Measurements from ENCODE around the gene COL1A1. TPM values are rescaled to one million over a fixed set of nuclear protein-coding genes. Genes with fewer than 3 reads are reported as not detected.

Gene COL1A1
- total RNA-seq, 1 donor from 2014 or later: 13.9 TPM

DNA sequence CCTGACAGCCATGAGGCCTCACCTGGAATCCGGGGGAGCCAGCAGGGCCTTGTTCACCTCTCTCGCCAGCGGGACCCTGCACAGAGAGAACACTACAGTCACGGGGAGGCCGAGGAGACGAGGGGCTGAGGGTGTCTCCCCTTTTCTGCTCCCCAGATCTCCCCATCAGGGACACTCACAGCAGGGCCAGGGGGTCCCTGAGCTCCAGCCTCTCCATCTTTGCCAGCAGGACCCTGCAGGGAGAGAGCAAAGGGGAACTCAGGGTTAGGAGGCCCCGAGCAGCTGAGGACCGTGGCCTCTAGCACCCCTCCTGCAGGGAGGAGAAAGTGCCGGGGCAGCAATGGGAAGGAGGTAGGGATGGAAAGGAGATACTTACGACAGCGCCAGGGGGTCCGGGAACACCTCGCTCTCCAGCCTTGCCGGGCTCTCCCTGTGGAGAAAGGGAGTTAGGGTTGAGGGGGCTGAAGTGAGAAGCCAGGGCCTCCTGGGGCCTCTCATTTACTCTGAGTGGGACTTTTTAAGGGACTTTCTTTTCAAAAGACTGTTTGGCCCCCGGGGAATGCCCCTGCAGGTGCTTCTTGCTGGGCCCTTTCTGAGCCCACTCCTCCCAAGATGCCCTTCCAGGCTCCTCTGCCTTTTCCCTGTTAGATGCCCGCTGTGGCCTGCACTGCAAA is 8.7 kb downstream of the COL1A1 start:
- DNase-seq (ENCODE audit: low spot score): no peak
- Mint-ChIP-seq H3K27ac (no peak overlapping the region), H3K9me3 (no peaks in the 10 kb centered on the region), H3K4me3 (ENCODE audit: low read depth) (no peak overlapping the region), H3K4me1 (ENCODE audit: low read depth) (no peaks in the 10 kb centered on the region), H3K36me3 (ENCODE audit: low read depth) (no peaks in the 10 kb centered on the region), H3K27me3 (ENCODE audit: low read depth) (no peaks in the 10 kb centered on the region)
- intact Hi-C loops (cut with micrococcal nuclease): no loop called here

DNA sequence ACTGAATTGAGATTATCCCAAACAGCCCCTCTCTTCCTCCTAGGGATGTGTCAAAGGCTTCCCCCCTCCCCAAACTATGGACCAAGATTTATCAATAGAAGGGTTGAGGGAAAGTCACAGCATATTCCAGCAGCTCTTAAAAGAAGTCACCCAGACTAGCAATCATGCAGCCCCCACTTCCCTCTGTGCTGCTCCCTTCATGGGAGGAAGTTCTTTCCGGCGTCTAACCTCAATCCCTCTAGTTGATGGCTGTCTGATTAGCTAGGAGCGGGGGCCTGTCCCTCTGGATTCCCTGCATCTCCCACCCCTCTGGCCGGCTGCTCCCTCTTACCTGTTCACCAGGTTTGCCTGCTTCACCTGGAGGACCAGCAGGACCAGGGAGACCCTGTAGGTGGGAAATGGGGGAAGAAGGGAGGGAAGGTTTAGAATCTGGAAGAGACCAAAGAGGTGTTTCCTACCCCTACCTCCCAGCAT is 9.2 kb downstream of the COL1A1 start:
- Mint-ChIP-seq H3K27me3 (ENCODE audit: low read depth) (no peaks in the 10 kb centered on the region), H3K9me3 (no peaks in the 10 kb centered on the region), H3K4me1 (ENCODE audit: low read depth) (no peaks in the 10 kb centered on the region), H3K36me3 (ENCODE audit: low read depth) (no peaks in the 10 kb centered on the region), H3K27ac (no peak overlapping the region), H3K4me3 (ENCODE audit: low read depth) (no peak overlapping the region)
- intact Hi-C loops (cut with micrococcal nuclease): no loop called here
- no peak for DNase-seq (ENCODE audit: low spot score)

DNA sequence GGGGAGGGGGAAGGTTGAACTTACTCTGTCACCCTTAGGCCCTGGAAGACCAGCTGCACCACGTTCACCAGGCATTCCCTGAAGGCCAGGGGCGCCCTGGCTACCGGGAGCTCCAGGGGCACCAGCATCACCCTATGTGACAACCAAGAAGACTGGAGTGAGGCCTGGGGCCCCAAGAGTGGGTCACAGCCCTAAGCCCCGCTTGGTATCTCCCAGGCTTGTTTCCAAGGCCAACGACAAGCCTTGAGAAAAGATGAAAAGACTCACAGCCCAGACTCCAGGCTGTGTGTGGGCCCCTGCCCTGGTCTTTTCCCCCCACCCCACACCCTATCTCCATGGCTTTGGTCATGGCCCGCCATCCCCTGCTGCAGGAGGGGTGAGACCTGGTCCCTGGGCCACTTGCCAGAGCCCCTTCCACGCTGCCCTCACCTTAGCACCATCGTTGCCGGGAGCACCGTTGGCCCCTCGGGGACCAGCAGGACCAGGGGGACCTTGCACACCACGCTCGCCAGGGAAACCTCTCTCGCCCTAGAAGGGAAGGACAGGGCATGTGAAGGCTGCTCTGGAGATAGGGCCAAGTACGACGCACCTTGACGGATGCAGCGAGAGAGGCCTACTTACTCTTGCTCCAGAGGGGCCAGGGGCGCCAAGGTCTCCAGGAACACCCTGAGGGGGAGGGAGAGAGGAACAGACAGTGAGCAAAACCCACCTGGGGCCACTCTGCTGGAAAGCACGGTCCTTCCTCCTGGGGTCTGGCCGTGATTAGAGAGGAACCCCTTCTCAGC is 9.9 kb downstream of the COL1A1 start:
- Mint-ChIP-seq H3K4me1 (ENCODE audit: low read depth) (no peaks in the 10 kb centered on the region), H3K9me3 (no peaks in the 10 kb centered on the region), H3K27ac (no peak overlapping the region), H3K36me3 (ENCODE audit: low read depth) (no peaks in the 10 kb centered on the region), H3K4me3 (ENCODE audit: low read depth) (no peak overlapping the region), H3K27me3 (ENCODE audit: low read depth) (no peaks in the 10 kb centered on the region)
- no peak for DNase-seq (ENCODE audit: low spot score)
- intact Hi-C loops (cut with micrococcal nuclease): no loop called here

DNA sequence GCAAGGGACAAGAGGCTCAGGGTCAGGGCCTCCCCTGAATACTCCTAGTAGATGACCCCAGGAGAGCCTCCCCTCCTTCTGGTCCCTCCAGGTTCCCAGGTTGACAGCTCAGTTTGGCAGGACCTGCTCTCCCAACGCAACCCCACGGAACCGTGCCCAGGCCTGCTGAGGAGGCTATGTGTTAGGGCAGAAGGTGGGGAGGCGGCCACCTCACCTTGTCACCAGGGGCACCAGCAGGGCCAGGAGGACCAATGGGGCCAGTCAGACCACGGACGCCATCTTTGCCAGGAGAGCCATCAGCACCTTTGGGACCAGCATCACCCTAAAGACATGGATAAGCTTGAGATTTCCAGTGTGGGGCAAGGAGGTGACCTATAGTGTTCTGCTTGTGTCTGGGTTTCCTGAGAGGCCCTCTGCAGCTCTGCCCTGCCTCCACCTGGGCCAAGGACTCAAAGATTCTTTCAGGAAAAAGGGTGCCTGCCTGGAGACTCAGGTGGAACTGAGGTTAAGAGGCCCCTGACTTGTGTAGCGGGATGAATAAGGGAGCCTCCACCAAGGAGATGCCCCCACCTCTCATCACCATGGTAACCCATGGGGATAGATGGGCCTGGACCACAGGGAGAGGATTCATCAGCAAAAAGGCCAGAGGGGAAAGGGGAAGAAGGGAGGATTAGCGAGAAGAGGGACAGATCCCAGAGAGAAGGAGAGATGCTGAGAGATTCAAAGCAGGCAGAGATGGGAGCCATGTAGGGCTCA is 10.7 kb downstream of the COL1A1 start:
- Mint-ChIP-seq H3K36me3 (ENCODE audit: low read depth) (no peaks in the 10 kb centered on the region), H3K27me3 (ENCODE audit: low read depth) (no peaks in the 10 kb centered on the region), H3K27ac (no peak overlapping the region), H3K4me3 (ENCODE audit: low read depth) (no peak overlapping the region), H3K9me3 (no peaks in the 10 kb centered on the region), H3K4me1 (ENCODE audit: low read depth) (no peaks in the 10 kb centered on the region)
- intact Hi-C loops (cut with micrococcal nuclease): no loop called here
- no peak for DNase-seq (ENCODE audit: low spot score)

DNA sequence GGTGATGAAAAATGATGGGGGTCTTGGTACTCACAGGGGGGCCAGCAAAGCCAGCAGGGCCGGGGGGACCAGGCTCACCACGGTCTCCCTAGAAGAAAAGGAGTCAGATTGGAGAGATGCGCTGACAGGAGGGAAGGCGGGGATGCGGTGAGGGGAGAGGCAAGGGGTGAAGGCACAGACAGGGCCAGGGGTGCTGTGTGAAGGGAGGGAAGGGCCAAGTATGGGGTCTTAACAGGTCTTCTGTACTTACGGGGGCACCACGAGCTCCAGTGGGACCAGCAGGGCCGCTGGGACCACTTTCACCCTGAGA is 11.2 kb downstream of the COL1A1 start:
- no peaks in the 10 kb centered on the region for H3K36me3 Mint-ChIP-seq (ENCODE audit: low read depth)
- no peak overlapping the region for H3K4me3 Mint-ChIP-seq (ENCODE audit: low read depth)
- intact Hi-C loops (cut with micrococcal nuclease): no loop called here
- H3K27ac Mint-ChIP-seq: no peak overlapping the region
- DNase-seq (ENCODE audit: low spot score): no peak
- no peaks in the 10 kb centered on the region for H3K27me3 Mint-ChIP-seq (ENCODE audit: low read depth)
- H3K4me1 Mint-ChIP-seq (ENCODE audit: low read depth): no peaks in the 10 kb centered on the region
- no peaks in the 10 kb centered on the region for H3K9me3 Mint-ChIP-seq

DNA sequence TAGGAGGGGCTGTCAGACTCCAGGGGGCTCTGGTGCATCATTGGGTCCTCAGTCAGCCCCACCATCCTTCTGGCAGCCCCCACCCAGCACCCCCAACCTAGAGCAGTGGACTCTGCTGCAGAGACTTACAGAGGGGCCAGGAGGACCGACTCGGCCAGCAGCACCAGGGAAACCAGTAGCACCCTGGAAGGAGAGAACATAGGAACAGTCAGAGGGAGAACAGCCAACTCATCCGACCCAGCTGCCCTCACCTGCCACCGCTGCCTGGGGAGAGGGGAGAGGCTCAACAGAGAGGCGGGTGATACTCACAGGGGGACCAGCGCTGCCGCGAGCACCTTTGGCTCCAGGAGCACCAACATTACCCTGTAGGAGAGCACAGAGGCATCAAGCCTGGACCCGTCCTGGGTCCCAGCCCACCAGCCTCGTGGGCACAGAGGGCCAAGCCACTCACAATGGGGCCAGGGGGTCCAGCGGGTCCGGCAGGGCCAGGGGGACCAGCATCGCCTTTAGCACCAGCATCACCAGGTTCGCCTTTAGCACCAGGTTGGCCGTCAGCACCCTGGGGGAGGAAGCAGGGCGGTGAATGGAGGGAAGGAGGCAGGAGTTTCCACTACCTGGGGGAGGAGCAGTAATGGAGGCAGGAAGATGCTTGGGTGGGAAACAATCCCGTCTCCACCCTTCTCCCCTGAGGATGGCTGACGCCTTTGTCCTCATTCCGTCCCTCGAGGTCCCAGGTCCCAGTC is 11.7 kb downstream of the COL1A1 start:
- intact Hi-C loops (cut with micrococcal nuclease): no loop called here
- Mint-ChIP-seq H3K27ac (no peak overlapping the region), H3K4me3 (ENCODE audit: low read depth) (no peak overlapping the region), H3K9me3 (no peaks in the 10 kb centered on the region), H3K27me3 (ENCODE audit: low read depth) (no peaks in the 10 kb centered on the region), H3K4me1 (ENCODE audit: low read depth) (no peaks in the 10 kb centered on the region), H3K36me3 (ENCODE audit: low read depth) (no peaks in the 10 kb centered on the region)
- DNase-seq (ENCODE audit: low spot score): no peak

DNA sequence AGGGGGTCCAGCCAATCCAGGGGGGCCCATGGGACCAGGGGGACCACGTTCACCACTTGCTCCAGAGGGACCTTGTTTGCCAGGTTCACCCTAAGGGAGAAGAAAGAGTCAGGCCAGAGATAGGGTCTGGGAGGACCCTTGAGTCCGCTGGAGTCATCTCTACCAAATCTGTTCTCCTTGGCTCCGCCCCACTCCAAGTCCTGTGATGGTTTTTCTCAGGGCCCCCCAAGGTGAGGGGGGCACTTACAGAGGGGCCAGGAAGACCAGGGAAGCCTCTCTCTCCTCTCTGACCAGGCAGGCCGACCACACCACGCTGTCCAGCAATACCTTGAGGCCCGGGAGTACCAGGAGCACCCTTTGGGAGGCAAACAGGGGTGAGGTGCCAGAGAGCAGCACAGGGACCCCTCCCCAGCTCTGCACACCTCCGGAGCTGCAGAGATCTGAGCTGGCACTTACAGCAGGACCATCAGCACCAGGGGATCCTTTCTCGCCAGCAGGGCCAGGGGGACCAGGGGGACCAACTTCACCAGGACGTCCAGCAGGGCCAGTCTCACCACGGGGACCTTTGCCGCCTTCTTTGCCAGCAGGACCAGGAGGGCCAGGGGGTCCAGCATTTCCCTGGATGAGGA is 12.4 kb downstream of the COL1A1 start:
- intact Hi-C loops (cut with micrococcal nuclease): no loop called here
- no peak overlapping the region for H3K4me3 Mint-ChIP-seq (ENCODE audit: low read depth)
- no peaks in the 10 kb centered on the region for H3K9me3 Mint-ChIP-seq
- no peak overlapping the region for H3K27ac Mint-ChIP-seq
- H3K27me3 Mint-ChIP-seq (ENCODE audit: low read depth): no peaks in the 10 kb centered on the region
- no peaks in the 10 kb centered on the region for H3K36me3 Mint-ChIP-seq (ENCODE audit: low read depth)
- peaks cover 3% of the 10 kb centered on the region for H3K4me1 Mint-ChIP-seq (ENCODE audit: low read depth)
- no peak for DNase-seq (ENCODE audit: low spot score)

DNA sequence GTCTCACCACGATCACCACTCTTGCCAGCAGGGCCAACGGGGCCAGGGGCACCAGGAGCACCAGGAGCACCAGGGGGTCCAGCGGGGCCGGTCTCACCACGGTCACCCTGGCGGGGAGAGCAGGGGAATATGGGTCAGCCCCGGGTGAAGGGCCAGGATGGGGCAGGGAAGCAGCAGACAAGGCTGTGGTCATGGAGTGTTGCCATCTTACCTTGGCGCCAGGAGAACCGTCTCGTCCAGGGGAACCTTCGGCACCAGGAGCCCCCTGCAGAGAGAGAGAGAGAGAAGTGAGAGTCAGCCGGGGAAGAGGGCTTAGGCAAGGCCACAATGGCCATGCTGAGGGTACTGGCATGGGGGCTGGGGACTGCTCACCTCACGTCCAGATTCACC is 12.9 kb downstream of the COL1A1 start:
- no peak for DNase-seq (ENCODE audit: low spot score)
- intact Hi-C loops (cut with micrococcal nuclease): no loop called here
- H3K36me3 Mint-ChIP-seq (ENCODE audit: low read depth): no peaks in the 10 kb centered on the region
- H3K4me3 Mint-ChIP-seq (ENCODE audit: low read depth): no peak overlapping the region
- peaks cover 9% of the 10 kb centered on the region for H3K4me1 Mint-ChIP-seq (ENCODE audit: low read depth)
- H3K9me3 Mint-ChIP-seq: no peaks in the 10 kb centered on the region
- H3K27ac Mint-ChIP-seq: no peak overlapping the region
- H3K27me3 Mint-ChIP-seq (ENCODE audit: low read depth): no peaks in the 10 kb centered on the region

DNA sequence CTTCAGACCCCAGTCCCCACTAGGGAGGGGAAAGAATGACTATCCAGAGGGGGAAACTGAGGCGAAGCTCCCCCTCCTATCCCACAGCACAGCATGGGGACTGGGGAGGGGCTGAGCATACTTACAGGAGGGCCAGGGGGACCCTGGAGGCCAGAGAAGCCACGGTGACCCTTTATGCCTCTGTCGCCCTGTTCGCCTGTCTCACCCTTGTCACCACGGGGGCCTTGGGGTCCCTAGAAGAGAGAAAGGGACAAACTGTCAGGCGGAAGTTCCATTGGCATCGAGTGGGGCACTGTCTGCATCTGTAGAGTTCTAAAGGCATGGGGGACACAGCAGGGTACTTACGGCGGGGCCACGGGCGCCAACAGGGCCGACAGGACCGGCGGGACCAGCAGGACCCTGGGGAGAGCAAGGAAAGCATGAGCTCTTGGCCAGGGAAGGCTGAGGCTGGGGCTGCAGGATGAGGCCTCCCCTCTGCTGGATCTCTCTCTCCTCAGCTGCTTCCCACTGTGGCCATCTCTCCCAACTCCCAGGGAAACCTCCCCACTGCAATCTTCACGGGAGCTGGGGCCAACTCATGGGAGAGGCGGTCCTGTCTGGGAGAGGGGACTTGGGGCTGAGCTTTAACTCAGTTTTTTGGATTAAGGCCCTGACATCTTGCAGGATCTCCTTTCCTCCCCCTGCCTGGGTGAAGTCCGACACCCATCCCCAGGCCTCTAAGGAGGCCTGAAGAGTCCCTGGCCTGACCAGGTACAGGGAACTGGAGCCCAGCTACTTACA is 13.5 kb downstream of the COL1A1 start:
- Mint-ChIP-seq H3K36me3 (ENCODE audit: low read depth) (no peaks in the 10 kb centered on the region), H3K9me3 (no peaks in the 10 kb centered on the region), H3K4me1 (ENCODE audit: low read depth) (peaks cover 11% of the 10 kb centered on the region), H3K4me3 (ENCODE audit: low read depth) (no peak overlapping the region), H3K27me3 (ENCODE audit: low read depth) (no peaks in the 10 kb centered on the region), H3K27ac (no peak overlapping the region)
- intact Hi-C loops (cut with micrococcal nuclease): no loop called here
- DNase-seq (ENCODE audit: low spot score): no peak

DNA sequence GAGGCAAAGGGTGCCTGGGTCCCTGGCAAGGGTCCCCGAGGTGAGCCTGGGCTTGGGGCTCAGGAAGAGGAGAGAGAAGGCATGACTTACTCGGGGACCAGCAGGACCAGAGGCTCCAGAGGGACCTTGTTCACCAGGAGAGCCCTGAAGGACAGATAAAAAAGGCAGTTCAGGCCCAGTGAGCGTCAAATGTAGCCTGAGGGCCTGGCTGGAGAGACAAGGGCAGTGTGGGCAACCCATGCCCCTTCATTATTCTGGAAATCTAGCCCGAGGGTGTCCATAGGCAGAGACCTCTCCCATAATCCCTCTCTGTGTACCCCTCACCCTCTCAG is 14.1 kb downstream of the COL1A1 start:
- no peaks in the 10 kb centered on the region for H3K9me3 Mint-ChIP-seq
- no peak for DNase-seq (ENCODE audit: low spot score)
- H3K27ac Mint-ChIP-seq: no peak overlapping the region
- no peaks in the 10 kb centered on the region for H3K27me3 Mint-ChIP-seq (ENCODE audit: low read depth)
- no peak overlapping the region for H3K4me3 Mint-ChIP-seq (ENCODE audit: low read depth)
- H3K4me1 Mint-ChIP-seq (ENCODE audit: low read depth): peaks cover 13% of the 10 kb centered on the region
- H3K36me3 Mint-ChIP-seq (ENCODE audit: low read depth): no peaks in the 10 kb centered on the region
- intact Hi-C loops (cut with micrococcal nuclease): no loop called here

DNA sequence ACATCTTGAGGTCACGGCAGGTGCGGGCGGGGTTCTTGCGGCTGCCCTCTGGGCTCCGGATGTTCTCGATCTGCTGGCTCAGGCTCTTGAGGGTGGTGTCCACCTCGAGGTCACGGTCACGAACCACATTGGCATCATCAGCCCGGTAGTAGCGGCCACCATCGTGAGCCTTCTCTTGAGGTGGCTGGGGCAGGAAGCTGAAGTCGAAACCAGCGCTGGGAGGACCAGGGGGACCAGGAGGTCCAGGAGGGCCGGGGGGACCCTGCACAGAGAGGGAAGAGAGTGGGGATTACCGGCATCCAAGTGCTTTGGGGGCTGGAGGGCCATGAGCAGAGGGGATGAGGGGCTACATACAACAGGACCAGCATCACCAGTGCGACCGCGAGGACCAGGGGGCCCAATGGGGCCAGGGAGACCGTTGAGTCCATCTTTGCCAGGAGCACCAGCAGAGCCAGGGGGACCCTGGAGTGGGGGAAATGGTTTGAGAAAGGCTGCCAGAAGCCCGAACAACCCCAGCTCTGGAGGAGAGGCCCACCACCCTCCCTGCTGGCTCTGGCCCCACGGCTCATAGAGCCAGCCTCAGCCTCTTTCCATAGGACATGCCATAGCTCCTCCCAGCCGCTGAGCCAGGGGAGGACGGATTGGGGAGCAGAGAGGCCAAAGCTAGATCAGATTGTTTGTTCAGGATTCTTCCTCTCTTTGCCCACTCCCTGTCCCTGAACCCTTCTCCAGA is 14.6 kb downstream of the COL1A1 start:
- Mint-ChIP-seq H3K4me1 (ENCODE audit: low read depth) (peaks cover 13% of the 10 kb centered on the region), H3K27ac (no peak overlapping the region), H3K4me3 (ENCODE audit: low read depth) (no peak overlapping the region), H3K9me3 (no peaks in the 10 kb centered on the region), H3K36me3 (ENCODE audit: low read depth) (no peaks in the 10 kb centered on the region), H3K27me3 (ENCODE audit: low read depth) (no peaks in the 10 kb centered on the region)
- intact Hi-C loops (cut with micrococcal nuclease): no loop called here
- no peak for DNase-seq (ENCODE audit: low spot score)
